Loucy (cell line): Measurements from ENCODE around the gene ATP11A.

Experiments used
- H2AFZ ChIP-seq: fragments of 200-600 bp; sonication (generic); 2 replicates; pipeline ENCODE4 v1.6.0; 2016; ENCODE audit warnings: antibody characterized with exemption, mild to moderate bottlenecking, low read length, moderate library complexity
- H3F3A ChIP-seq: fragments of 200-600 bp; 2 replicates; pipeline ENCODE4 v1.6.0; 2016; ENCODE audit warnings: antibody characterized with exemption, low read depth, mild to moderate bottlenecking
- H3K27me3 ChIP-seq: fragments of 200-600 bp; sonication (generic); 2 replicates; pipeline ENCODE4 v1.6.1; 2014; ENCODE audit warnings: low read length, mild to moderate bottlenecking; ENCODE audit not compliant: insufficient read depth, poor library complexity, severe bottlenecking
- H3K36me3 ChIP-seq: fragments of 200-600 bp; sonication (generic); 2 replicates; pipeline ENCODE4 v1.6.1; 2016; ENCODE audit warnings: low read length; ENCODE audit not compliant: insufficient read depth
- H3K4me1 ChIP-seq: fragments of 200-600 bp; sonication (generic); 2 replicates; pipeline ENCODE4 v1.5.1; 2014; ENCODE audit warnings: low read length, mild to moderate bottlenecking; ENCODE audit not compliant: insufficient read depth, poor library complexity, severe bottlenecking
- H3K4me2 ChIP-seq: fragments of 200-600 bp; sonication (generic); 2 replicates; pipeline ENCODE4 v1.6.0; 2014; ENCODE audit warnings: antibody characterized with exemption, low read length, low read depth, mild to moderate bottlenecking; ENCODE audit not compliant: poor library complexity, severe bottlenecking
- H3K4me3 ChIP-seq: fragments of 200-600 bp; sonication (generic); 2 replicates; pipeline ENCODE4 v1.5.1; 2014; ENCODE audit warnings: low read length, mild to moderate bottlenecking, mixed read lengths; ENCODE audit not compliant: poor library complexity, severe bottlenecking
- H3K79me2 ChIP-seq: fragments of 200-600 bp; sonication (generic); 2 replicates; pipeline ENCODE4 v1.6.1; 2014; ENCODE audit warnings: low read length; ENCODE audit not compliant: insufficient read depth
- H3K9ac ChIP-seq: fragments of 200-600 bp; sonication (generic); 2 replicates; pipeline ENCODE4 v1.6.0; 2014; ENCODE audit warnings: mild to moderate bottlenecking, low read depth, low read length, moderate library complexity; ENCODE audit not compliant: poor library complexity, severe bottlenecking
- H3K9me2 ChIP-seq: fragments of 200-600 bp; sonication (generic); replicated peaks from 2 replicates; pipeline ENCODE4 v1.6.1; 2016; ENCODE audit warnings: low read depth, low read length, mixed read lengths
- H3K9me3 ChIP-seq: fragments of 200-600 bp; sonication (generic); 2 replicates; pipeline ENCODE4 v1.6.1; 2014; ENCODE audit warnings: mild to moderate bottlenecking, antibody characterized with exemption, low read length, low read depth; ENCODE audit not compliant: insufficient read depth
- H4K20me1 ChIP-seq: fragments of 200-600 bp; sonication (generic); 2 replicates; pipeline ENCODE4 v1.6.0; 2014; ENCODE audit warnings: antibody characterized with exemption, low read length, mild to moderate bottlenecking; ENCODE audit not compliant: insufficient read depth, poor library complexity, severe bottlenecking
- EZH2phosphoT487 ChIP-seq: fragments of 200-600 bp; IDR thresholded peaks from 2 replicates; pipeline ENCODE4 v1.6.1; 2018; ENCODE audit warnings: antibody characterized with exemption, mild to moderate bottlenecking, moderate library complexity, borderline replicate concordance
- TF ChIP-seq, protein P1 (sequence below): fragments of 200-600 bp; sonication (generic); conservative IDR thresholded peaks from 2 replicates; pipeline ENCODE4 v1.5.1; 2014; ENCODE audit warnings: mild to moderate bottlenecking, antibody characterized with exemption, low read length

ATP11A gene

DNA sequence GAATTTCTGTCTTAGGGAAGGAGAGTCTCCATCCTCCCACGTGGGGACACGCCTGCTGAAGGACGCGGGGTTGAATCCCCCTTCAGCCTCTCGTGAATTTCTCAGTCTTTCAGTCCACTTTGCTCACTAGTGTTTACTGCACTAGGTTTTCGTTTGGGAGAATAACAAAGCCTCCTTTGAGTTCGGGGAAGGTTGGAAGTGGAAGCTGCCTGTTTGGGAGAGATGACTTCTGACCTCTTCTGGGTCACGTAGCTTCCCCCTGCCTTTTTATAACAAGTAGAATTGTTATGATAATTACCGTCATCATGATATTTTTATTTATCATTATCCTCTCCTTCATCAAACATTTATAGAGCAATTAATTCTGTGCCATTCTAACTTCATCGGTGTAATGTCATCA, 60.7 kb downstream of the ATP11A start:
- Histone ChIP-seq H3K9ac (no peak overlapping the region), H3K27me3 (no peaks in the 10 kb centered on the region), H3K4me1 (peaks cover 15% of the 10 kb centered on the region), H3K9me3 (no peaks in the 10 kb centered on the region), H3K4me2 (no peak overlapping the region), H3K36me3 (no peaks in the 10 kb centered on the region), H3K4me3 (no peak overlapping the region), H3K9me2 (no peaks in the 10 kb centered on the region), H3F3A (no peaks in the 10 kb centered on the region), H4K20me1 (peaks cover 5% of the 10 kb centered on the region), H3K79me2 (peaks cover 10% of the 10 kb centered on the region; the same call in 1 of the 2 replicates), H2AFZ (no peak overlapping the region)
- TF ChIP-seq, protein P1, sequence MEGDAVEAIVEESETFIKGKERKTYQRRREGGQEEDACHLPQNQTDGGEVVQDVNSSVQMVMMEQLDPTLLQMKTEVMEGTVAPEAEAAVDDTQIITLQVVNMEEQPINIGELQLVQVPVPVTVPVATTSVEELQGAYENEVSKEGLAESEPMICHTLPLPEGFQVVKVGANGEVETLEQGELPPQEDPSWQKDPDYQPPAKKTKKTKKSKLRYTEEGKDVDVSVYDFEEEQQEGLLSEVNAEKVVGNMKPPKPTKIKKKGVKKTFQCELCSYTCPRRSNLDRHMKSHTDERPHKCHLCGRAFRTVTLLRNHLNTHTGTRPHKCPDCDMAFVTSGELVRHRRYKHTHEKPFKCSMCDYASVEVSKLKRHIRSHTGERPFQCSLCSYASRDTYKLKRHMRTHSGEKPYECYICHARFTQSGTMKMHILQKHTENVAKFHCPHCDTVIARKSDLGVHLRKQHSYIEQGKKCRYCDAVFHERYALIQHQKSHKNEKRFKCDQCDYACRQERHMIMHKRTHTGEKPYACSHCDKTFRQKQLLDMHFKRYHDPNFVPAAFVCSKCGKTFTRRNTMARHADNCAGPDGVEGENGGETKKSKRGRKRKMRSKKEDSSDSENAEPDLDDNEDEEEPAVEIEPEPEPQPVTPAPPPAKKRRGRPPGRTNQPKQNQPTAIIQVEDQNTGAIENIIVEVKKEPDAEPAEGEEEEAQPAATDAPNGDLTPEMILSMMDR: no peak
- TF ChIP-seq EZH2phosphoT487: no peak

DNA sequence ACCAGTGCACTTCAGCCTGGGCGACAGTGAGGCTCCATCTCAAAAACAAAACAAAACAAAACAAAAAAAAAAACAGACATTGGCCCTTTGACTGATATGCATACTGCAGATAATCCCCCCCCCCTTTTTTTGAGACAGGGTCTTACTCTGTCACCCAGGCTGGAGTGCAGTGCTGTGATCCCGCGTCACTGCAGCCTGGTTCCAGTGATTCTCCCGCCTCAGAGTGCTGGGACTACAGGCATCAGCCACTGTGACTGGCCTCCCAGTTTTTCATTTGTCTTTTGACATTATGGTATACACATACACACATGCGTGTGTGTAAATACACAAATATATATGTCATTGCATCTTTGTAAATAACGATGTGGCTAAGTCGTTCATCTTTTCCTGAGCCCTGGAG, 61.8 kb downstream of the ATP11A start:
- H3K9me2 ChIP-seq: no peaks in the 10 kb centered on the region
- no peak overlapping the region for H2AFZ ChIP-seq
- H3F3A ChIP-seq: no peaks in the 10 kb centered on the region
- H3K4me1 ChIP-seq: peaks cover 15% of the 10 kb centered on the region
- H3K4me3 ChIP-seq: no peak overlapping the region
- no peak overlapping the region for H3K9ac ChIP-seq
- H4K20me1 ChIP-seq: peaks cover 5% of the 10 kb centered on the region
- H3K9me3 ChIP-seq: no peaks in the 10 kb centered on the region
- no peak overlapping the region for H3K4me2 ChIP-seq
- no peaks in the 10 kb centered on the region for H3K27me3 ChIP-seq
- H3K36me3 ChIP-seq: no peaks in the 10 kb centered on the region
- TF ChIP-seq, protein P1: no peak
- TF ChIP-seq EZH2phosphoT487: no peak
- H3K79me2 ChIP-seq: peaks cover 10% of the 10 kb centered on the region; the same call in 1 of the 2 replicates

DNA sequence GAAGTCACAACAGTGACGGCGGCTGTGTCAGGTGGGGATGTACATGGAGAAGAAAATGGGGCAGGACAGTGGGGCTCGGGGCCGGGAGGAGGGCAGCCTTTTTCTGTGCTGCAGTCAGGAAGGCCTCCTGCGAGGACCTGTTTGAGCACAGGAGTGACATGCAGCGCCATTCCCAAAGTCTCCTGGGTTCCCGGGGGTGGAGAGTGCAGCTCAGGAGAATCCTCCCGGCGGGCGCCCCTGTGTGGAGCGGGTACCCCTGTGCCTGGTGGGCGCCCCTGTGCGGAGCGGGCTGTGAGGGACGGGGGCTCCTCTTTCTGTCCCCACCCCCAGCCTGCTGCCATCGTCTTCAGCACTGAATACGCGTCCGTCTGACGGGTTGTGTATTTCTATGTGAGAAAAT, 62.4 kb downstream of the ATP11A start:
- Histone ChIP-seq H4K20me1 (peaks cover 5% of the 10 kb centered on the region), H3K36me3 (no peaks in the 10 kb centered on the region)

More for the DNA sequence above, 62.4 kb downstream of the ATP11A start:
- Histone ChIP-seq H3K4me1 (peaks cover 15% of the 10 kb centered on the region), H3F3A (no peaks in the 10 kb centered on the region), H3K9ac (no peak overlapping the region), H2AFZ (no peak overlapping the region), H3K4me2 (no peak overlapping the region), H3K9me2 (no peaks in the 10 kb centered on the region), H3K27me3 (no peaks in the 10 kb centered on the region), H3K79me2 (peaks cover 10% of the 10 kb centered on the region; the same call in 1 of the 2 replicates), H3K4me3 (no peak overlapping the region), H3K9me3 (no peaks in the 10 kb centered on the region)
- TF ChIP-seq, protein P1: no peak
- no peak for TF ChIP-seq EZH2phosphoT487
